Smooth muscle cell of bladder (primary cell): ENCODE data around the gene FAM20A. TPM values are rescaled to one million over a fixed set of nuclear protein-coding genes. Genes with fewer than 3 reads are reported as not detected.

Experiments used
- total RNA-seq: library from RNA; depleted of rRNA; stranded (reverse); fragments of >200 nt; gene quantifications from 2 replicates; pipeline ENCODE4 v1.2.3, GENCODE V29; 2014

FAM20A gene
- total RNA-seq: 22.9 and 32.9 TPM in 2 replicates

DNA sequence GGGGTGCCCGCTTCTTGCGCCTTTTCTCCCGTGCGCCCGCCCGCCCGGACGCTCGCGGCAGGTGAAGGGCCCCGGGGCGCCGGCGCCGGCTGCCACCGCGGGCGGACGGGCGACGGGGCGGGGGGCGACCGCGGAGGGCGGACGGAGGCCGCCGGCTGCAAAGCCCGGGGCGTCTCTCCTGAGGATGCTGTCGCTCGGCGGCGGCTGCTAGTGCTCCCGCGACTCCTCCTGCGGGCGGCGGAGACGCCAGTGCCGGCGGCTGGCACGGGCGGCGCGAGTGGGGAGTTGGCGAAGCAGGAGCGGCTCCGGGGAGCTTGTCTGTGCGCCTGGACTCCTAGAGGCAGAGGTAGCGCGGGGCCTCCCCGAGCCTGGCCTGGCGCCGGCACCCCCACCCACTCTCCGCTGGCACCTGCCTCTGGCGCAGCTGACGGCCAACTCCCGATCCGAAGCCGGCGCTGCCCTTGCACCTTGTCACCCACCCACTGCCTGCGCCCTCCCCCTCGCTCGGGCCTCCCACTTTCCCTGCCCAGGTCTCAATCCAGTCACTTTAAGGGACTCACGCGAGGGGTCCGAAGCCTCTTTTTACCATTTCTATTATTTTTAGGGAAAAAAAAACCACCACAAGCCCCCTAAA, at the start of gene FAM20A:
Gene FAM20A, minus strand, starts transcription at position 437 of the 634 bp plus-strand sequence. CDS start 701 bp downstream, outside the sequence.

DNA sequence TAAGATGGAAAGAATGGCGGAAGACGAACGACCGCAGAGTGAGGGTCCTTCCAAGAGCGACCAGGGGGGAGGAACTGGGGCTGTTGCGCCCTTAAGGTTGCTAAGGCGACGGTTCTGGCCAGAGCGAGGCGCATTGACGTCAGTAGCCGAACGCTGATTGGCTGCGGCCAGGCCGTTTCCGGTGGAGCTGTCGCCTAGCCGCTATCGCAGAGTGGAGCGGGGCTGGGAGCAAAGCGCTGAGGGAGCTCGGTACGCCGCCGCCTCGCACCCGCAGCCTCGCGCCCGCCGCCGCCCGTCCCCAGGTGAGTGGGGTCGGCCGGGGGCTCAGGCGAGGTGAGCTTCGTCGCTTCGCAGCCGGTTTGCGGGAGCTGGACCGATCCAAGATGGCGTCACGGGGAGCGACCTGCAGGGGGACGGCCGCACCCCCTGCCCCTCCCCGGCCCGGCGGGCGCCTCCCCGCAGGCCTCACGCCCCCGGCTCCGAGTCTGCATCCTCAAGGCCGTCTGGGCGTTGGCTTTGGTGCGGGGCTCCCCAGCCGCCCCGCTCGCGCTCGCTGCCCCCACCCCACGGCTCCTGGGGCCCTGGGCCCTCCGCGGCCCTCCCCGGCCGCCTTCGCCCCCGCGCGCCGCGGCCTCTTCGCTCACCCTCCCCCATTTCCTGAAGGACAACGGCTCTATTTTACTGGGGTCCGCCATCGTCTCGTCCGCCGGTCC, 88.8 kb downstream of the FAM20A start, which contains the start of gene PRKAR1A:
Gene PRKAR1A, plus strand, starts transcription at position 184 of the 713 bp plus-strand sequence. CDS start 2,970 bp downstream, outside the sequence.

Other genes starting within 250 kb of the FAM20A start
- gene WIPI1, start 143.9 kb downstream of the FAM20A start, total RNA-seq: 327 and 332 TPM in 2 replicates
- 284 and 307 TPM in 2 replicates for gene PRKAR1A, start 88.9 kb downstream of the FAM20A start, total RNA-seq